Retina (tissue), 1 donor: ENCODE measurements around the gene ATG5.

Experiments used
- DNase-seq: peaks from one replicate; pipeline ENCODE4 v3.0.0-alpha.2; 2016

The ATG5 gene

GRCh38 chr6:106325336-106326178, at the start of gene ATG5:
ATG5 (minus strand) TSS chr6:106325760; CDS start chr6:106316208, 9,552 bp downstream.
- peak; percentile 99 for DNase-seq

- no peak for DNase-seq
Measured at GRCh38 chr6:106373502-106374239, 48.1 kb upstream of the ATG5 start.

GRCh38 chr6:106372838-106373501, 47.4 kb upstream of the ATG5 start:
- no peak for DNase-seq

GRCh38 chr6:106370639-106371038, 45.1 kb upstream of the ATG5 start:
- DNase-seq = no peak

GRCh38 chr6:106369739-106370138, 44.2 kb upstream of the ATG5 start:
- DNase-seq = no peak

GRCh38 chr6:106363401-106364138, 38.0 kb upstream of the ATG5 start:
- DNase-seq = no peak

GRCh38 chr6:106360989-106361430, 35.5 kb upstream of the ATG5 start:
- no peak for DNase-seq

GRCh38 chr6:106360410-106360988, 34.9 kb upstream of the ATG5 start, which contains the start of gene CRYBG1:
CRYBG1 (plus strand) TSS chr6:106360717; CDS start chr6:106360909, 192 bp downstream.
- DNase-seq = peak; percentile 86

GRCh38 chr6:106359959-106360409, 34.4 kb upstream of the ATG5 start:
- DNase-seq = no peak

GRCh38 chr6:106356378-106356777, 30.8 kb upstream of the ATG5 start:
- no peak for DNase-seq

GRCh38 chr6:106347219-106347618, 21.7 kb upstream of the ATG5 start:
- DNase-seq = no peak

- peak; percentile 79 for DNase-seq
Measured at GRCh38 chr6:106339334-106340029, 13.9 kb upstream of the ATG5 start.

- DNase-seq = peak; percentile 42
Measured at GRCh38 chr6:106334646-106335448, 9.3 kb upstream of the ATG5 start.

- DNase-seq = no peak
Measured at GRCh38 chr6:106324726-106325335, 729 bp downstream of the ATG5 start.

- DNase-seq = no peak
Measured at GRCh38 chr6:106321940-106322339, 3.6 kb downstream of the ATG5 start.

GRCh38 chr6:106318851-106319250, 6.7 kb downstream of the ATG5 start:
- no peak for DNase-seq

- no peak for DNase-seq
Measured at GRCh38 chr6:106318061-106318460, 7.5 kb downstream of the ATG5 start.

GRCh38 chr6:106316375-106316766, 9.2 kb downstream of the ATG5 start:
- DNase-seq = no peak

GRCh38 chr6:106315765-106316374, 9.7 kb downstream of the ATG5 start:
- DNase-seq = no peak
